NT2/D1 (cell line): Measurements from ENCODE around the gene HCFC1.

Source experiments
- DNase-seq: peaks from one replicate; pipeline ENCODE4 v3.0.0-alpha.2; 2011; ENCODE audit warnings: low read depth, low spot score
- H3K27me3 ChIP-seq: 2 replicates; pipeline ENCODE4 v1.6.0; 2011; ENCODE audit warnings: mild to moderate bottlenecking; ENCODE audit not compliant: insufficient read length, insufficient read depth
- H3K36me3 ChIP-seq: 2 replicates; pipeline ENCODE4 v1.6.1; 2011; ENCODE audit warnings: mild to moderate bottlenecking, low read length, mixed read lengths; ENCODE audit not compliant: insufficient read depth, insufficient read length
- H3K4me1 ChIP-seq: 2 replicates; pipeline ENCODE4 v1.5.1; 2011; ENCODE audit not compliant: insufficient read depth, insufficient read length
- H3K4me3 ChIP-seq: 2 replicates; pipeline ENCODE4 v1.5.1; 2011; ENCODE audit warnings: low read depth; ENCODE audit not compliant: insufficient read length
- H3K9ac ChIP-seq: 2 replicates; pipeline ENCODE4 v1.6.0; 2011; ENCODE audit warnings: low read depth; ENCODE audit not compliant: insufficient read length
- H3K9me3 ChIP-seq: 2 replicates; pipeline ENCODE4 v1.5.1; 2011; ENCODE audit warnings: mild to moderate bottlenecking, low read length; ENCODE audit not compliant: insufficient read depth
- SUZ12 ChIP-seq: IDR thresholded peaks from 2 replicates; pipeline ENCODE4 v1.6.1; 2011; ENCODE audit not compliant: insufficient read length, insufficient read depth; ENCODE audit errors: extremely low read depth
- YY1 ChIP-seq: IDR thresholded peaks from 2 replicates; pipeline ENCODE4 v1.6.1; 2011; ENCODE audit not compliant: insufficient read length, insufficient read depth
- ZNF274 ChIP-seq: IDR thresholded peaks from 2 replicates; pipeline ENCODE4 v1.6.1; 2011; ENCODE audit warnings: mild to moderate bottlenecking, low read depth, low read length

Gene HCFC1

DNA sequence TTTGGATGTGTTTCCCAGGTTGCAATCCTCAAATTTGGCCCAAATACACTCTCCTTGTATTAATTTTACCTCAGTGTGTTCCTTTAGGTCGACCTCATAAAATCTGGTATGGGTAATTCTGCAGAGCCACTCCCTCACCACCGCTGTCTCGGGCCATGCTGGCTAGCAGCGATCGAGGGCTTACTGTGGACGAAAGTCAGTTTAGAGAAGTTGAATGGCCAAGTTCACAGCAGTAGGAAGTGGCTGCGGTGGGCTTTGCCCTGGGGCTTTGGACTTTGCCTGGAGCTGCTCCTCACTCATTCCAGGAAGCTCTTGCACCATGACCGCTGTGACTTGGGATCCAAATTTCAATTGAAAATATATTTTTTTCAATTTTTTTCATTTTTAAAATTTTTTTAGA lies 20.6 kb upstream of the HCFC1 start:
- H3K9ac ChIP-seq = no peak overlapping the region
- H3K36me3 ChIP-seq = no peaks in the 10 kb centered on the region
- H3K9me3 ChIP-seq = no peaks in the 10 kb centered on the region
- H3K4me1 ChIP-seq = no peaks in the 10 kb centered on the region
- H3K4me3 ChIP-seq = no peak overlapping the region
- DNase-seq = no peak
- TF ChIP-seq SUZ12 (no peak), ZNF274 (no peak), YY1 (no peak)
- no peaks in the 10 kb centered on the region for H3K27me3 ChIP-seq

DNA sequence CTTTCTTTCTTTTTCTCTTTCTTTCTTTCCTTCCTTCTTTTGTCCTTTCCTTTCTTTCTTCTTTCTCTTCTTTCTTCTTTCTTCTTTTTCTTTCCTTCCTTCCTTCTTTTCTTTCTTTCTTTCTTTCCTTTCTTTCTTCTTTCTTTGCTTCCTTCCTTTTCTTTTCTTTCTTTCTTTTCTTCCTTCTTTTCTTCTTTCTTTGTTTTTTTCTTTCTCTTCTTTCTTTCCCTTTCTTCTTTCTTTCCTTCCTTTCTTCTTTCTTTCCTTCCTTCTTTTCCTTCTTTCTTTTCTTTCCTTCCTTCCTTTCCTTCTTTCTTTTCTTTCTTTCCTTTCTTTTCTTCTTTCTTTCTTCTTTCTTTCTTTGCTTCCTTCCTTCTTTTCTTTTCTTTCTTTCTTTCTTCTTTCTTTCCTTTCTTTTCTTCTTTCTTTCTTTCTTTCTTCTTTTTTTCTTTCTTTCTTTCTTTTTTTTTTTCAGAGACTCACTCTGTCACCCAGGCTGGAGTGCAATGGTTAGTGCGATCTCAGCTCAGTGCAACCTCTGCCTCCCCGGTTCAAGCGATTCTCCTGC lies 19.5 kb upstream of the HCFC1 start:
- no peaks in the 10 kb centered on the region for H3K9me3 ChIP-seq
- H3K27me3 ChIP-seq = no peaks in the 10 kb centered on the region
- TF ChIP-seq SUZ12 = no peak
- TF ChIP-seq ZNF274 = no peak
- TF ChIP-seq YY1 = no peak
- no peak overlapping the region for H3K9ac ChIP-seq
- no peak overlapping the region for H3K4me3 ChIP-seq
- no peaks in the 10 kb centered on the region for H3K4me1 ChIP-seq
- no peaks in the 10 kb centered on the region for H3K36me3 ChIP-seq
- no peak for DNase-seq

DNA sequence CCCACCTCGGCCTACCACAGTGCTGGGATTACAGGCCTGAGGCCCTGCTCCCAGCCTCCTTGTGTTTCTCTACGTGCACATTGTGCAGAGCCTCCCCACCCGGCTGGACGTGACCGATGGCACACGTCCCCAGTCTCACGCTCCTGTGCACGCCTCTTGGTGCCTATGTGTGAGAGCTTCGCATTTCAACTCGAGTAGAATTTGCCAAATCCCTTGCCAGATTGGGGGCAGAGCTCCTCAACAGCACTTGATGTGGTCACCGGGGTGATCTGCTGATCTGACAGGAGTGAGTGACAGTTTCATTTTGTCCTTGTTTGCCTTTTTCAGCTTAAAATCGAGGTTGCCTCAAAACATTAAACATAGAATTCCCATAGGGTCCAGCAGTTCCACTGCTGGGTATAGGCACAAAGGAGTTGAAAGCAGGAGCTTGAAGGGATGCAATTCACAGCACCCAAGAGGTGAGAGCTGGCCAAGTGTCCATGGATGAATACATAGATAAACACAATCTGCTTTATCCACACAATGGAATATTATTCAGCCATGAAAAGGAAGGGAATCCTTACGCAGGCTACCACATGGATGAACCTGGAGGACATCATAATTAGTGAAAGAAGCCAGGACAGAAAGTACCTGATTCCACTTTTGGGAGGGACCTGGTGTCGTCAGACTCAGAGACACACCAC lies 18.5 kb upstream of the HCFC1 start:
- no peak overlapping the region for H3K4me3 ChIP-seq
- H3K36me3 ChIP-seq = no peaks in the 10 kb centered on the region
- DNase-seq = no peak
- no peak overlapping the region for H3K9ac ChIP-seq
- TF ChIP-seq SUZ12 = no peak
- no peak for TF ChIP-seq YY1
- no peak for TF ChIP-seq ZNF274
- no peaks in the 10 kb centered on the region for H3K4me1 ChIP-seq
- H3K9me3 ChIP-seq = no peaks in the 10 kb centered on the region
- no peaks in the 10 kb centered on the region for H3K27me3 ChIP-seq

DNA sequence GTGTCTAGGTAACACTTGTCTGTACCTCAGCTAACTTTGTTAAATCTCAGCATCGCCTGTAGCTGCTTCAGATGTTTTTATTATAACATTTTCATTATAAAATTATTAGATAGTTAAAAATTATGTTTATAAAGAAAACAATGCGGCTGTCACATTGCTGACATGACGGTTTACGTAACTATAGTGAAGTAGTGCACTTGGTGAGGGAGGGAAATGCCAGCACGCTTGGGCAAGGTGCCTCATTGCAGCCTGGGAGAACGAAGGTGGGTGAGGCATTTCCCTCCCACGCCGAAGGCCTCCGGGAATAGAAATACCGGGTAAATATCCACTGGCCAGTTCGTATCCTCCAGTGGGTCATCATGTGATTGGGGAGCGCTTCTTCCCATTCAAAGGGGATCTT lies 16.9 kb upstream of the HCFC1 start:
- Histone ChIP-seq H3K36me3 (no peaks in the 10 kb centered on the region), H3K9me3 (no peaks in the 10 kb centered on the region), H3K27me3 (no peaks in the 10 kb centered on the region), H3K4me3 (no peak overlapping the region), H3K4me1 (no peaks in the 10 kb centered on the region), H3K9ac (no peak overlapping the region)
- TF ChIP-seq ZNF274 = no peak
- no peak for TF ChIP-seq SUZ12
- no peak for TF ChIP-seq YY1
- DNase-seq = no peak

DNA sequence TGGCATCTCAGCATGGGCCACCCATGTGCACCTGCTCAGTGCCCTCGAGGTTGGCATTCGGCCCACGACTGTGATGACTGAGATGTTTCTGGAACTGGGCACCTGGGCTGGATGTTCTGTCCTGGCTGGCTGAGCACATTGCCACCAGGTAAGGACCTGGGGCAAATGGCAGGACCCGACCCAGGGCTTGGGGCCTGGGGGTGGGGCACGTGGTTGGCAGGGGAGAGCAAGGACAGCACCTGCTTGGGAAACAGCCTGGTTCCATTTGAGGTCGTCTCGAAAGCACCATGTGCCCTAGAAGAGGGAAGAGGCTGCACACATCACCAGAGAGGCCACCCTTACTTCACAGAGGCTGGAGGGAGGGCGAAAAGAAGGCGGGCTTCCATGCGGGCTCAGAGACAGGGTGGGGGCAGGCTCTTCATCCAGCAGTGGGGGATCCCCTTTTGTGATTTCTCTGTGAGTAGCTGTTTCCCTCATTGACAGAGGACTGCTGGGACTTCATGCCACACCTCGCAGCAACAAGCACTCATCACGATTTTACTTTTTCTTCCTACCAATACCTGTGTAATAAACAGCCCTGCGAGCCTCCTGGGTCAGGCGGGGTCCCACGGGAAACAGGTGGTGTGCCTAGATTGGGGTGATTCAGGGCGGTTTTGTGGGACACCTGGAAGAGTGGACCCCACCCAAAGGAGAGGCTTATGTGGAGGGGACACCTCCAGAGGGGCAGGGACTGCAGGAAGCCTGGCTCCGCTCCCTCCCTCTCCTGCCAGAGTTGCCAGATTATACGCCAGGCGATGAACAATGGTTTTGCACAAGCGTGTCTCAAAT lies 12.9 kb upstream of the HCFC1 start:
- no peaks in the 10 kb centered on the region for H3K27me3 ChIP-seq
- H3K9me3 ChIP-seq = no peaks in the 10 kb centered on the region
- H3K4me1 ChIP-seq = no peaks in the 10 kb centered on the region
- H3K9ac ChIP-seq = no peak overlapping the region
- no peak for DNase-seq
- no peaks in the 10 kb centered on the region for H3K36me3 ChIP-seq
- no peak overlapping the region for H3K4me3 ChIP-seq
- TF ChIP-seq YY1 = no peak
- TF ChIP-seq ZNF274 = no peak
- no peak for TF ChIP-seq SUZ12

DNA sequence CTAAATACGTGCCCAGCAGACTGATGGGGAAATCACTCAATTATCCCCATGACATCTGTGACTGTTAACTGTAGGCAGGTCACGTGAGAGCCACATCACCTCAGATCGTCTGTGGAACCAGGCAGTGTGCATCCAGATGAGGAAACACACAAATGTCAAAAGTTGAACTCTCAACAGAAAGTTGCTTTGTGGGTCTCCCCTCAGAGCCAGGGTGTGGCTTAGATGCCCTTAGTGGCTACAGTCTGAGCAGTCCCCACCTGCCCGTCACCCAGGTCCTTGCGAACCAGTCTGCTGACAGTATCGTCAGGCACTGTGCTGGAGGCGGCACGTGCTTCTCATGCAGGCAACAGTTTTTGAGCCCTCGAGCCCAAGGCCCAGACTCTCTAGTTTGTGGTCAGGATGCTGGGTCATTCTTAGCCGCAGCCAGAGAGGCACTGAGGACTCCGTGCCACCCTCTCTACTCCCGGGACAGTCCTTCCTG lies 11.7 kb upstream of the HCFC1 start:
- H3K4me1 ChIP-seq = no peaks in the 10 kb centered on the region
- H3K27me3 ChIP-seq = no peaks in the 10 kb centered on the region
- no peak for DNase-seq
- no peak overlapping the region for H3K4me3 ChIP-seq
- H3K36me3 ChIP-seq = no peaks in the 10 kb centered on the region
- H3K9ac ChIP-seq = no peak overlapping the region
- no peaks in the 10 kb centered on the region for H3K9me3 ChIP-seq
- TF ChIP-seq SUZ12 = no peak

DNA sequence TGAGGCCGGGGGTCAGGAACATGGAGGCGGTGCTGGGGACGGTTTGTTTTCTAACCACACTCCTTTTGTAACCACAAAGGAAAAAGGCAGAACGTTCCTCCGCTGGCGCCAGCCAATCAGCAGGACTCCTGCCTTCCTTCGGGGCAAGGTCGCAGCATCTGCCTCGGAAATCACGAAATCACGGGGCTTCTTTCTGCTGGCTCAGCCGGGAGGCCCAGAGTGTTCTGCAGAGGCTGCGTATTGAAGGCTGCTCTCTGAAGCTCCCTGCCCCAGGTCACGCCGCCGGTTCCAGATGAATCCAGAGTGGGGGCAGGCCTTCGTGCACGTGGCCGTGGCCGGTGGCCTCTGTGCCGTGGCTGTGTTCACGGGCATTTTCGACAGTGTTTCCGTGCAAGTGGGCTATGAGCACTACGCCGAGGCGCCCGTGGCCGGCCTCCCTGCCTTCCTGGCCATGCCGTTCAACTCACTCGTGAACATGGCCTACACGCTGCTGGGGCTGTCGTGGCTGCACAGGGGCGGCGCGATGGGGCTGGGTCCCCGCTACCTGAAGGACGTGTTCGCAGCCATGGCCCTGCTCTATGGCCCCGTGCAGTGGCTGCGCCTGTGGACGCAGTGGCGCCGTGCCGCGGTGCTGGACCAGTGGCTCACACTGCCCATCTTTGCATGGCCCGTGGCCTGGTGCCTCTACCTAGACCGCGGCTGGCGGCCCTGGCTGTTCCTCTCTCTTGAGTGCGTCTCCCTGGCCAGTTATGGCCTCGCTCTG lies 10.3 kb upstream of the HCFC1 start:
- no peaks in the 10 kb centered on the region for H3K27me3 ChIP-seq
- TF ChIP-seq ZNF274 (no peak), YY1 (no peak), SUZ12 (no peak)
- H3K9ac ChIP-seq = no peak overlapping the region
- H3K4me3 ChIP-seq = no peak overlapping the region
- no peak for DNase-seq
- H3K36me3 ChIP-seq = no peaks in the 10 kb centered on the region
- H3K4me1 ChIP-seq = no peaks in the 10 kb centered on the region
- H3K9me3 ChIP-seq = no peaks in the 10 kb centered on the region
